Measurements from ENCODE around the gene MAP3K15. TPM values are rescaled to one million over a fixed set of nuclear protein-coding genes. Genes with fewer than 3 reads are reported as not detected.

The MAP3K15 gene
- total and polyA plus RNA-seq, 2 of the 13 experiments (the other 11 are each of a cell fraction or from before 2014, with no cell fraction given), result 3.9 to 6.4 TPM

GRCh38 chrX:19334945-19335626 is 180.2 kb downstream of the MAP3K15 start:
- Histone ChIP-seq H3K4me2 (ENCODE audit: low read depth, low read length) (no peak overlapping the region), H3K9ac (ENCODE audit: insufficient read depth, low read depth, low read length) (no peak overlapping the region), H3K4me3 (replicated peaks in 1 of 3; ENCODE audit: insufficient read depth in 1 of 3, low read depth in 2 of 3, low read length in 3 of 3) (no peak overlapping the region), H3K27me3 (ENCODE audit: control insufficient read depth in 1 of 2, insufficient read depth in 2 of 2, low read length in 2 of 2) (no peaks in the 10 kb centered on the region; a peak in 1 of 5 replicates), H2AFZ (ENCODE audit: low read length) (no peak overlapping the region), H3K4me1 (ENCODE audit: insufficient read depth, low read length) (no peaks in the 10 kb centered on the region), H3K79me2 (ENCODE audit: insufficient read depth, low read length) (no peaks in the 10 kb centered on the region), H3K27ac (ENCODE audit: extremely low read length, insufficient read depth, low read length) (no peak overlapping the region), H3K9me3 (ENCODE audit: low read length) (no peaks in the 10 kb centered on the region), H4K20me1 (ENCODE audit: insufficient read depth, low read length) (no peaks in the 10 kb centered on the region), H3K36me3 (replicated peaks in 1 of 2; ENCODE audit: control insufficient read depth in 1 of 2, insufficient read depth in 2 of 2, low read length in 2 of 2) (no peaks in the 10 kb centered on the region)
- ChIA-PET CTCF (ENCODE audit: low intra/inter-chr PET ratio, low total read pairs) (interaction anchor here (0.8 to 3.8 kb wide), 6 partner anchors 295 to 947 kb away, joined by 3 to 39 read pairs (median 20); no protein-coding TSS in a partner anchor), POLR2A (no interaction called here)
- 71% methylated on average over 6 of the region's 16 CpGs for WGBS (ENCODE audit: low lambda C conversion rate)
- ATAC-seq (peak; percentile 66), DNase-seq (ENCODE audit: low spot score) (peak; percentile 75), FAIRE-seq (peak; percentile 88)
- intact Hi-C loops (cut with micrococcal nuclease; ENCODE audit: unreplicated experiment), result loop anchor here (1.0 to 2.0 kb wide), 5 partner anchors 142 to 944 kb away; no protein-coding TSS in a partner anchor
- in situ Hi-C loops (cut with HindIII; ENCODE audit: extremely low pct_ligation_motif_present, low pct_unique_long_range_greater_than_20kb), result loop anchor here (5.0 to 25.0 kb wide), 3 partner anchors 320 to 938 kb away; no protein-coding TSS in a partner anchor
- BruUV-seq (replicated peaks), result no TSS peak
- TF ChIP-seq NFE2L1 (CRISPR knock-in tag; IDR thresholded peaks at IDR 0.05; ENCODE audit: borderline replicate concordance), result no peak
- no peak for TF ChIP-seq ZNF576 (CRISPR knock-in tag; IDR thresholded peaks at IDR 0.05)
- peak; percentile 91 for TF ChIP-seq ARID3A (IDR thresholded peaks at IDR 0.05; ENCODE audit: low read depth, low read length)
- TF ChIP-seq ZNF207 (IDR thresholded peaks at IDR 0.05; ENCODE audit: borderline replicate concordance), result no peak
- peak; percentile 60 for TF ChIP-seq CTCF (CRISPR knock-in tag; IDR thresholded peaks at IDR 0.05)
- TF ChIP-seq HBP1 (CRISPR knock-in tag; IDR thresholded peaks at IDR 0.05; ENCODE audit: low read depth), result no peak
- TF ChIP-seq CCAR2 (optimal IDR thresholded peaks at IDR 0.05; ENCODE audit: low read depth, low read length), result no peak
- no peak for TF ChIP-seq ZNF121 (CRISPR knock-in tag; IDR thresholded peaks at IDR 0.05)
- peak; percentile 54 for TF ChIP-seq STAG1 (CRISPR knock-in tag; IDR thresholded peaks at IDR 0.05)
- TF ChIP-seq YY1 (IDR thresholded peaks at IDR 0.05; ENCODE audit: insufficient read depth, insufficient replicate concordance, low read depth, low read length), result no peak
- TF ChIP-seq HNF4G (IDR thresholded peaks at IDR 0.05; ENCODE audit: borderline replicate concordance, low read depth, low read length), result no peak
- TF ChIP-seq HNF4G (CRISPR knock-in tag; IDR thresholded peaks at IDR 0.05; ENCODE audit: borderline replicate concordance, low read depth), result no peak
- no peak for TF ChIP-seq KDM4B (CRISPR knock-in tag; IDR thresholded peaks at IDR 0.05)
- peak; percentile 31 for TF ChIP-seq TEAD3 (CRISPR knock-in tag; optimal IDR thresholded peaks at IDR 0.05; ENCODE audit: borderline replicate concordance)
- no peak for TF ChIP-seq ZBTB3 (CRISPR knock-in tag; IDR thresholded peaks at IDR 0.05; ENCODE audit: borderline replicate concordance, low read depth)
